ENCODE results near the gene LEO1. TPM values are rescaled to one million over a fixed set of nuclear protein-coding genes. Genes with fewer than 3 reads are reported as not detected.

The LEO1 gene
- total and polyA plus RNA-seq, 8 donors, result 0.58 to 16.3 (median 11.2) TPM

DNA sequence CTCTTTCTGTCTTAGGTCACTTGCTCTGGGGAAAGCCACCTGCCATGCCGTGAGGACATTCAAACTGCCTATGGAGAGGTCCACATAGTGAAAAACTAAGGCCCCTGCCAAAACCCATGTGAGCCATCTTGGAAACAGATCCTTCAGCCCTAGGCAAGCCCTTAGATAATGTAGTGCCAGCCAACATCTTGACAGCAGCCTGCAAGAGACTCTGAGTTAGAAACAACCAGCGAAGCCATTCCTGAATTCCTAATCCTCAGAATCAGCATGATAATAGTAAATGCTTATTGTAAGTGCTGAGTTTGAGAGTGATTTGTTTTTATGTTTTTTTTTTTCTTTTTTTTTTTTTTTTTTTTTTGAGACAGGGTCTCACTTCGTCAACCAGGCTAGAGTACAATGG lies 40.6 kb downstream of the LEO1 start:
- no peak overlapping the region for H3K27ac ChIP-seq
- intact Hi-C loops (cut with DNase I; ENCODE audit: low total_unique reads), result no loop called here
- H3K36me3 ChIP-seq, result peaks cover 0 to 68% (median 47%) of the 10 kb centered on the region in 4 donors
- H3K9me3 ChIP-seq, result no peaks in the 10 kb centered on the region
- no peaks in the 10 kb centered on the region for H3K27me3 ChIP-seq
- DNase-seq, result no peak
- H3K4me3 ChIP-seq, result no peak overlapping the region
- 95 to 99% (median 96%) methylated on average over 3 of the region's 3 CpGs for WGBS, 5 donors
- TF ChIP-seq POLR2AphosphoS5 (IDR thresholded peaks at IDR 0.05) (no peak), EP300 (IDR thresholded peaks at IDR 0.05) (no peak), POLR2A (IDR thresholded peaks at IDR 0.05) (no peak)
- TF ChIP-seq, protein P1, sequence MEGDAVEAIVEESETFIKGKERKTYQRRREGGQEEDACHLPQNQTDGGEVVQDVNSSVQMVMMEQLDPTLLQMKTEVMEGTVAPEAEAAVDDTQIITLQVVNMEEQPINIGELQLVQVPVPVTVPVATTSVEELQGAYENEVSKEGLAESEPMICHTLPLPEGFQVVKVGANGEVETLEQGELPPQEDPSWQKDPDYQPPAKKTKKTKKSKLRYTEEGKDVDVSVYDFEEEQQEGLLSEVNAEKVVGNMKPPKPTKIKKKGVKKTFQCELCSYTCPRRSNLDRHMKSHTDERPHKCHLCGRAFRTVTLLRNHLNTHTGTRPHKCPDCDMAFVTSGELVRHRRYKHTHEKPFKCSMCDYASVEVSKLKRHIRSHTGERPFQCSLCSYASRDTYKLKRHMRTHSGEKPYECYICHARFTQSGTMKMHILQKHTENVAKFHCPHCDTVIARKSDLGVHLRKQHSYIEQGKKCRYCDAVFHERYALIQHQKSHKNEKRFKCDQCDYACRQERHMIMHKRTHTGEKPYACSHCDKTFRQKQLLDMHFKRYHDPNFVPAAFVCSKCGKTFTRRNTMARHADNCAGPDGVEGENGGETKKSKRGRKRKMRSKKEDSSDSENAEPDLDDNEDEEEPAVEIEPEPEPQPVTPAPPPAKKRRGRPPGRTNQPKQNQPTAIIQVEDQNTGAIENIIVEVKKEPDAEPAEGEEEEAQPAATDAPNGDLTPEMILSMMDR (IDR thresholded peaks at IDR 0.05), result no peak
- no peaks in the 10 kb centered on the region for H3K4me1 ChIP-seq

DNA sequence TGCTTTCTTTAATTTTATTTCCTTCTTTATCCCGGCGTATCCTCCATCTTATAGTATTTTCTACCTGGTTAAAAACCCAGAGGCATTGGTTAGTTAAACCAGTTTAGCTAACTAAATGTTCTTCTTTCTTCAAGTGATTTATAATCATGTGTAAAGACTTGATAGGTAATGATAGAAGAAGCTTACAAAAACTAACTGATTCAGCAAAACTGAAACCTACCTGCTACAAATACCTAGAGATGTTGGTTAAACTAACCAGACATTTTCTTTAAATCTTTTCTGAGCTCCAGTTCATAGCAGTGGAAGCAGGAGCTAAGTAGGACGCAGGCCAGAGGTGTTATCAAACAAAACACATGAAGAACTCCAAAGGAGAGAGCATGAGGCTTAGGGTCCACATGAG lies 44.8 kb downstream of the LEO1 start:
- peaks cover 0 to 10% (median 8%) of the 10 kb centered on the region in 4 donors for H3K4me1 ChIP-seq
- no peak overlapping the region for H3K4me3 ChIP-seq
- TF ChIP-seq POLR2A (IDR thresholded peaks at IDR 0.05), result no peak
- TF ChIP-seq, protein P1 (IDR thresholded peaks at IDR 0.05), result no peak
- no peak for TF ChIP-seq EP300 (IDR thresholded peaks at IDR 0.05)
- no peak for TF ChIP-seq POLR2AphosphoS5 (IDR thresholded peaks at IDR 0.05)
- no peak for DNase-seq
- WGBS, 5 donors, result 97 to 100% (median 98%) methylated on average over 3 of the region's 3 CpGs
- intact Hi-C loops (cut with DNase I; ENCODE audit: low total_unique reads), result no loop called here
- no peak overlapping the region for H3K27ac ChIP-seq
- H3K27me3 ChIP-seq, result no peaks in the 10 kb centered on the region
- H3K36me3 ChIP-seq, result peaks cover 5 to 83% (median 61%) of the 10 kb centered on the region in 4 donors
- H3K9me3 ChIP-seq, result no peaks in the 10 kb centered on the region

DNA sequence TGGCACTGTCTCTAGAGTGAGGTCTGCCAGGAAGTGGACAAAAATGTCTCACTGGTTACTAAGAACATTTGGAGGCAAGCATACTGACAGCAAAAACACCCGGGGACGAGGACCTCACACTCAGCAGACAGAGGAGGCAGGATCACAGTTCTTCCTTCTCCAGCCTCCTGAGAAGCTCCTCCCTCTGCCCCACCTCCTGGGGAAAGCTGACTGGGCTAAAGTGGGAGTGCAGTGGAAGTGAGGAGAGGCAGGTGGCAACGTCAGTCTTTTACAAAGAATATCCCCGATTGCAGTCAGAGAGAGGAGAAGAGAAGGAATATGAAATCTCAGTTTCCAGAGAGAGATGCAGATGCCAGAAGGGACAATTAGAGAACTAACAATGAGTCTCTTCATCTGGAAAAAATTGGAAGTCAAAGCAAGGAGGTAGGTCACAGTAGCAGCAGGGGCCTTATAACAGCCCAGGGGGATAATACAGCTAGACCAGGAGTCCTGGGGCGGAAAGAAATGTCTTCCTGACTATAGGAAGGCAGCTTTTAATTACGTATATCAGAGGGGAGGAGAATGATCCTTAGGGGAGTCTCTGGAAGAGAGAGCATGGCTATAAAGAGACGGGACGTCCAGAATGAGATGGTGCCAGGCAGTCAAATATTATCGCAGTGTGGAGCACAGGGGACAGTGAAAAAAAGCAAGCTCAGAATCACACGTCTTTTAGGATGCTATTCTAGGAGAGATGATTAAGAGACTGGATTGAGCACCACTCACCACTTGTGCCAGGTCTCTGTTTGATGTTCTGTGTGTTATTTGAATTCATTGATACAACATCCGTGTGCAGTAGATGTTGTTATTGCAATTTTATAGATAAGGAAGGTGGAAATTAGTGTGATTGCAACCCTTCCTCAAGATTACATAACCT lies 47.2 kb downstream of the LEO1 start:
- TF ChIP-seq POLR2AphosphoS5 (IDR thresholded peaks at IDR 0.05), result no peak
- TF ChIP-seq, protein P1 (IDR thresholded peaks at IDR 0.05), result no peak
- TF ChIP-seq POLR2A (IDR thresholded peaks at IDR 0.05), result no peak
- TF ChIP-seq EP300 (IDR thresholded peaks at IDR 0.05), result no peak
- WGBS, 5 donors, result 55 to 72% (median 62%) methylated on average over 11 of the region's 11 CpGs
- Histone ChIP-seq H3K9me3 (no peaks in the 10 kb centered on the region), H3K4me3 (no peak overlapping the region), H3K27ac (peak overlapping the region in 3 of 5 donors; percentile 8 to 38 (median 30)), H3K4me1 (peaks cover 0 to 10% (median 8%) of the 10 kb centered on the region in 4 donors), H3K27me3 (no peaks in the 10 kb centered on the region), H3K36me3 (peaks cover 8 to 82% (median 71%) of the 10 kb centered on the region in 4 donors)
- intact Hi-C loops (cut with DNase I; ENCODE audit: low total_unique reads), result no loop called here
- DNase-seq, result peak; percentile 11 to 32

DNA sequence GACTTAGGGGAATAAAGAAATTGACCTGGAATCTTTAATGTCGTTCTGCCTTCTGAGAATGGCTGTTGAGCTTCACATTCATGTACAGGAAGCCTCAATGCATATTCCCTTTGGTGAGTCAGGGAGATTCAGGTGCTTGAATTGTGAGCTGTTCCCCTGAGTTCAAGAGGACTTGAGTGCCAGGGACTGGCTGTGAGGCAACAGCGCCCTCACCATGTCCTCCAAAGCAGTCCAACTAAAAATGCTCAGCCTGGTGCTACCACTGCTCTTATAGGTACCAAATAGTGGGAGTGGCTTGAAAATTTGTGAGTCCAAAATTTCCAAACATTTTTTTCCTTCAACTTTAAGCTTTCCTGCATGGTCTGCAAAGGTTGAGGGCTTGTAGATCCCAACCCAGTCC lies 54.1 kb downstream of the LEO1 start:
- Histone ChIP-seq H3K4me3 (no peak overlapping the region), H3K9me3 (no peaks in the 10 kb centered on the region), H3K36me3 (peaks cover 15 to 98% (median 86%) of the 10 kb centered on the region in 4 donors), H3K27ac (no peak overlapping the region), H3K27me3 (no peaks in the 10 kb centered on the region), H3K4me1 (no peaks in the 10 kb centered on the region)
- WGBS, 5 donors, result 80 to 98% (median 88%) methylated on average over 2 of the region's 2 CpGs
- TF ChIP-seq POLR2AphosphoS5 (IDR thresholded peaks at IDR 0.05), result no peak
- DNase-seq, result peak in 1 of 2 donors; percentile 28
- intact Hi-C loops (cut with DNase I; ENCODE audit: low total_unique reads), result no loop called here

DNA sequence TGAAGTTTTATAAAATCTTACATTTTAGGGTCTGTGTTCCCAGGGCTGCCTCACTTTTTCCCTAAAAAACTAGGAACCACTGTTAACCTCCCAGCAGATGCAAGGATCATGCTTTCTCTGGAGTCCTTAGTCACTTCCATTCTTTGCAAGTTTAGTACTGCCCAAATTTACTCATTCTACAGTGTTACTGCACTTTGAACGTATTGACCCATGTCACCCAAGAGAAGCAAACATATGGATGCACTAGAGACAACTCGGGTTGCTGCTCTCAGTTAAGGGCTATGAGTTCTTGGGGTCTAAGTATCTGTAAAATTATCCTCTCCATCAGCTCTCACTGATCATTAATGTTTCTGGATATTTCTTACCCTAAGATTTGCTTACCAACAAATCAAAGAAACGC lies 59.0 kb downstream of the LEO1 start:
- intact Hi-C loops (cut with DNase I; ENCODE audit: low total_unique reads), result no loop called here
- WGBS, 5 donors, result 94 to 97% (median 95%) methylated on average over 3 of the region's 3 CpGs
- TF ChIP-seq, protein P1 (IDR thresholded peaks at IDR 0.05), result no peak
- no peak for TF ChIP-seq POLR2A (IDR thresholded peaks at IDR 0.05)
- TF ChIP-seq POLR2AphosphoS5 (IDR thresholded peaks at IDR 0.05), result no peak
- TF ChIP-seq EP300 (IDR thresholded peaks at IDR 0.05), result no peak
- H3K4me3 ChIP-seq, result no peak overlapping the region
- no peak overlapping the region for H3K27ac ChIP-seq
- peaks cover 0 to 8% (median 4%) of the 10 kb centered on the region in 4 donors for H3K4me1 ChIP-seq
- H3K27me3 ChIP-seq, result no peaks in the 10 kb centered on the region
- peaks cover 18 to 88% (median 84%) of the 10 kb centered on the region in 4 donors for H3K36me3 ChIP-seq
- no peaks in the 10 kb centered on the region for H3K9me3 ChIP-seq
- DNase-seq, result no peak

Data from stomach (tissue), 9 donors.